ENCODE measurements around the gene TH. TPM values are rescaled to one million over a fixed set of nuclear protein-coding genes. Genes with fewer than 3 reads are reported as not detected.

Gene TH
- total RNA-seq, 2 experiments from 2014 or later: not detected

DNA sequence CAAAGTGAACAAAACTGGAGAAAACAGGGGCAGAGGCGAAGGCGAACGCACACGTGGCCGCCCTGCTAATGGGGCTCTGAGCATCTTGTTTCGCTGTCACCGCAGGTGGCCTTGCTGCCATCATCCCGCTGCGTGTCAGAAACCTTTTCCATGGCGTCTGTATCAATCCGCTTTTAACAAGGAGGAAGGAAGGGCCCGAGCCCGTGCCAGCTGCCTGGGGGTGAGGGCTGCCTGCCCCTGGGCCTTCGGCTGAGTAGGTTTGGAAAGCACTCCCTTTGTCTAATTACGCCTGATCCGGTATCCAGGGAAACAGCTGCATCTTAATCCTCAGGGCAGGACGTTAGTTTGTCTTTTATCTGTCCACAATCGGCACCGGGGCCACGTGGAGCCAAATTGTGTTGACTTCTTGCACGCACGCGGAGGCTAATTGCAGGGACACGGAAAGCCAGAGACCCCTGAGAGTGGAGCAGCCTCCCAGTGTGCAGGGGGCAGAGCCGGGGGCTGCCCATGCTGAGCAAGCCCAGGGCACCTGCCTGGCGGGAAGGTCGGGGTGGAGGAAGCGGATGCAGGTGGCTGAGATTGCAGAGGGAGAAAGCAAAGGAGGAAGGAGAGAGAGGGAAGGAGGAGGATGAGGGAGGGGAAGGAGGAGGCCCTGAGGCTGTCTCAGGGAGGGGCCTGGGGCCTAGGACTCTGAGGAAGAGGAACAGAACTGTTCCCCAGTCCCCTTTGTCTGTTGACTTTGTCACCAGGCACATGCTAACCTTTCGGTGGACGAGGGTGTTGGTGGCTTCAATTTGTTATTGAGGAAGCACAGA lies 19.2 kb upstream of the TH start:
- H3K27ac ChIP-seq (ENCODE audit: low read depth, low read length, poor library complexity, severe bottlenecking): no peak overlapping the region
- no peaks in the 10 kb centered on the region for H3K36me3 ChIP-seq (ENCODE audit: insufficient read depth, low read length)
- no peaks in the 10 kb centered on the region for H4K20me1 ChIP-seq (ENCODE audit: insufficient read depth, low read length)
- BruUV-seq (replicated peaks): no TSS peak
- H3K79me2 ChIP-seq (ENCODE audit: insufficient read depth, low read depth, low read length): no peaks in the 10 kb centered on the region
- H3K4me2 ChIP-seq (ENCODE audit: low read length): no peak overlapping the region
- no peak overlapping the region for H3K4me3 ChIP-seq (ENCODE audit: low read depth, low read length, poor library complexity, severe bottlenecking)
- CTCF ChIA-PET (ENCODE audit: unreplicated experiment): no interaction called here
- no peaks in the 10 kb centered on the region for H3K4me1 ChIP-seq (ENCODE audit: insufficient read depth, low read length, poor library complexity, severe bottlenecking)
- no peak overlapping the region for H2AFZ ChIP-seq (ENCODE audit: low read length)
- no peaks in the 10 kb centered on the region for H3K9me2 ChIP-seq (ENCODE audit: insufficient read depth, low read length)
- TF ChIP-seq, protein P1, sequence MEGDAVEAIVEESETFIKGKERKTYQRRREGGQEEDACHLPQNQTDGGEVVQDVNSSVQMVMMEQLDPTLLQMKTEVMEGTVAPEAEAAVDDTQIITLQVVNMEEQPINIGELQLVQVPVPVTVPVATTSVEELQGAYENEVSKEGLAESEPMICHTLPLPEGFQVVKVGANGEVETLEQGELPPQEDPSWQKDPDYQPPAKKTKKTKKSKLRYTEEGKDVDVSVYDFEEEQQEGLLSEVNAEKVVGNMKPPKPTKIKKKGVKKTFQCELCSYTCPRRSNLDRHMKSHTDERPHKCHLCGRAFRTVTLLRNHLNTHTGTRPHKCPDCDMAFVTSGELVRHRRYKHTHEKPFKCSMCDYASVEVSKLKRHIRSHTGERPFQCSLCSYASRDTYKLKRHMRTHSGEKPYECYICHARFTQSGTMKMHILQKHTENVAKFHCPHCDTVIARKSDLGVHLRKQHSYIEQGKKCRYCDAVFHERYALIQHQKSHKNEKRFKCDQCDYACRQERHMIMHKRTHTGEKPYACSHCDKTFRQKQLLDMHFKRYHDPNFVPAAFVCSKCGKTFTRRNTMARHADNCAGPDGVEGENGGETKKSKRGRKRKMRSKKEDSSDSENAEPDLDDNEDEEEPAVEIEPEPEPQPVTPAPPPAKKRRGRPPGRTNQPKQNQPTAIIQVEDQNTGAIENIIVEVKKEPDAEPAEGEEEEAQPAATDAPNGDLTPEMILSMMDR (conservative IDR thresholded peaks at IDR 0.05; ENCODE audit: low read length): no peak
- no peak for TF ChIP-seq EZH2phosphoT487 (IDR thresholded peaks at IDR 0.05; ENCODE audit: borderline replicate concordance, low read depth, low read length)
- POLR2A ChIA-PET: no interaction called here
- H3K9me3 ChIP-seq (ENCODE audit: low read length): no peaks in the 10 kb centered on the region
- intact Hi-C loops (cut with micrococcal nuclease; ENCODE audit: unreplicated experiment): no loop called here
- DNase-seq (ENCODE audit: low spot score): no peak

DNA sequence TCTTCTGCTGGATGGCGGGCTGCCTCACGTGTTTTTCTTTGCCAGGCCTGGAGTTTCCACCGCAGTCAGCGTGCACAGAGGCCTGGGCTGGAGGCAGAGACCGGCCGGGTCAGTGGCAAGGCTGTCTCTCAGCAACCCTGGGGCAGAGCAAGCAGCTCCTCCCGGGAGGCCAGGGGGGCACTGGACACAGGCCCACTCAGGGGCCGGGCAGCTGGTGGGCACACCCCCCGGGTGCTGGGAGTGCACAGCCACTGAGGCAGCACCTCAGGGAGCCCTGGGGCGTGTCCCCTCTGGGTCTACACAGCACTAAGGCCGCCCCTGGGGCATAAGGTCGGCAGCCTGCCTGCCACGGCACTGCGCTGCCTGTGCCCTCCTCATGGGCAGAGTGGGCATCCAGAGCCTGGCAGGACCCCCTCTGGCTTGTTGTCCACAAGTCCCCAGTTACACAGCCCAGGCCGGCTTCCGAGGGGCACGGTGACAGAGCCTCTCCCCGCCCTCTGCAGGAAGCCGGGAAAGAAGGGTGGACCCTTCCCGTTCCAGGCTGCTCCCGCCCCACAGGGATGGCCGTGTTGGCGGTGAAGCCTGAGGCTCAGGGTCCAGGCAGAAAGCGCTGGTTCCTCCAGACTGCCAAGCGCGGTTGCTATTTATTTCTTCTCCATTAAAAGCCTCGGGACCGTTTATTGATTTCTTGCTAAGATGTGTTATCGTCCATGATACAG lies 18.5 kb upstream of the TH start:
- intact Hi-C loops (cut with micrococcal nuclease; ENCODE audit: unreplicated experiment): no loop called here

More for the DNA sequence above, 18.5 kb upstream of the TH start:
- ChIA-PET POLR2A (no interaction called here), CTCF (ENCODE audit: unreplicated experiment) (no interaction called here)
- no peak for DNase-seq (ENCODE audit: low spot score)
- Histone ChIP-seq H3K4me2 (ENCODE audit: low read length) (no peak overlapping the region), H2AFZ (ENCODE audit: low read length) (no peak overlapping the region), H3K4me1 (ENCODE audit: insufficient read depth, low read length, poor library complexity, severe bottlenecking) (no peaks in the 10 kb centered on the region), H3K4me3 (ENCODE audit: low read depth, low read length, poor library complexity, severe bottlenecking) (no peak overlapping the region), H3K9me2 (ENCODE audit: insufficient read depth, low read length) (no peaks in the 10 kb centered on the region), H3K79me2 (ENCODE audit: insufficient read depth, low read depth, low read length) (no peaks in the 10 kb centered on the region), H3K9me3 (ENCODE audit: low read length) (no peaks in the 10 kb centered on the region), H3K36me3 (ENCODE audit: insufficient read depth, low read length) (no peaks in the 10 kb centered on the region), H3K27ac (ENCODE audit: low read depth, low read length, poor library complexity, severe bottlenecking) (no peak overlapping the region), H4K20me1 (ENCODE audit: insufficient read depth, low read length) (no peaks in the 10 kb centered on the region)
- TF ChIP-seq EZH2phosphoT487 (IDR thresholded peaks at IDR 0.05; ENCODE audit: borderline replicate concordance, low read depth, low read length): no peak
- TF ChIP-seq, protein P1 (conservative IDR thresholded peaks at IDR 0.05; ENCODE audit: low read length): no peak
- BruUV-seq (replicated peaks): no TSS peak

Measured in OCI-LY7 (cell line).